Measurements from ENCODE around the gene CTTN.

- TF ChIP-seq FOXK2 (IDR thresholded peaks at IDR 0.05) (no peak), NR2C2 (IDR thresholded peaks at IDR 0.05; ENCODE audit: borderline replicate concordance, control insufficient read depth, insufficient read length, low read depth) (no peak), POLR2AphosphoS5 (IDR thresholded peaks at IDR 0.05; ENCODE audit: low read length) (no peak), HDAC6 (IDR thresholded peaks at IDR 0.05; ENCODE audit: unreplicated experiment) (no peak)
- TF ChIP-seq, protein P1, sequence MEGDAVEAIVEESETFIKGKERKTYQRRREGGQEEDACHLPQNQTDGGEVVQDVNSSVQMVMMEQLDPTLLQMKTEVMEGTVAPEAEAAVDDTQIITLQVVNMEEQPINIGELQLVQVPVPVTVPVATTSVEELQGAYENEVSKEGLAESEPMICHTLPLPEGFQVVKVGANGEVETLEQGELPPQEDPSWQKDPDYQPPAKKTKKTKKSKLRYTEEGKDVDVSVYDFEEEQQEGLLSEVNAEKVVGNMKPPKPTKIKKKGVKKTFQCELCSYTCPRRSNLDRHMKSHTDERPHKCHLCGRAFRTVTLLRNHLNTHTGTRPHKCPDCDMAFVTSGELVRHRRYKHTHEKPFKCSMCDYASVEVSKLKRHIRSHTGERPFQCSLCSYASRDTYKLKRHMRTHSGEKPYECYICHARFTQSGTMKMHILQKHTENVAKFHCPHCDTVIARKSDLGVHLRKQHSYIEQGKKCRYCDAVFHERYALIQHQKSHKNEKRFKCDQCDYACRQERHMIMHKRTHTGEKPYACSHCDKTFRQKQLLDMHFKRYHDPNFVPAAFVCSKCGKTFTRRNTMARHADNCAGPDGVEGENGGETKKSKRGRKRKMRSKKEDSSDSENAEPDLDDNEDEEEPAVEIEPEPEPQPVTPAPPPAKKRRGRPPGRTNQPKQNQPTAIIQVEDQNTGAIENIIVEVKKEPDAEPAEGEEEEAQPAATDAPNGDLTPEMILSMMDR (IDR thresholded peaks at IDR 0.05 in 2 of 3, conservative IDR thresholded peaks at IDR 0.05 in 1 of 3; ENCODE audit: control insufficient read depth in 2 of 3, extremely low read depth in 1 of 3, insufficient read depth in 1 of 3, low read depth in 3 of 3, low read length in 3 of 3): no peak
Observed at GRCh38 chr11:70429724-70430521, 31.6 kb downstream of the CTTN start.
